A204.1 (cell line): ENCODE data around the gene AKAP7.

Source experiments
- FAIRE-seq: peaks from 2 replicates; lab custom pipeline; 2012; peaks lifted over from hg19 to GRCh38; lab: Jason Lieb, UNC

AKAP7 gene

GRCh38 chr6:131205481-131206244 is 70.4 kb downstream of the AKAP7 start:
- FAIRE-seq: no peak

DNA sequence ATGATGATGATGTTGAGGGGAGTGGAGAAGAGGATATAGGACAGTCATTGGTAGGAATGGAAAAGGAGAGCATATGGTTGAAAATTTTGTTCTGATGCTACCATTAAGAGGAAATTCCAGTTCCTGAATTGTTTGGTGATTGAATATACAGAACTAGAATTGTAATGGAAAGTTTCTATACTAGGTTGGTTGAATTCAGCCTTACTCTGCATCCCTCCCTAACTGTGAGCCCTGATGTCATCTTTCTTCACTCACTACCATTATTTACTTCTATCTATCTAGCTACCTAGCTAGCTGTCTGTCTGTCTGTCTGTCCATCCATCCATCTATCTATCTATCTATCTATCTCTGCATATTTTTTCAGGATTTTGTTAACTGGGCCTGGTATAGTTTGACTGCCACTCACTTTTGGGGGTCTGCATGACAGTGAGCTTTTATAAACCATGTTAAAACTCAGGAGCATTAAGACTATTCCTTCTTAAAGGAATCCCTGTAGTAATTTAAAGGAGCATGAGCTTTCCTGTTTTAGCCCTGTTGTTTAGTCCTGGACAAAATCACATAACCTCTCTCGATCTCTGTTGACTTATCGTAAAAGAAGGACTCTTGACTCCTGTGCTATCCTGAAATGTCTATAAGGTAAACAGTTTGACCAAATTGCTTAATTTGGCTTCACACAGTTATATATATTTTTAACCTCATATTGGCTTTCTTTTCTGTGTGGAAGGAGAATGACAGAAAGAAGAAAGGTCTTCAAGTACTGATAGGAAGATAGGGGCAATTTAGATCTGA is 71.4 kb downstream of the AKAP7 start:
- FAIRE-seq: no peak

- FAIRE-seq: no peak
Observed at GRCh38 chr6:131208787-131209186, 73.5 kb downstream of the AKAP7 start.

DNA sequence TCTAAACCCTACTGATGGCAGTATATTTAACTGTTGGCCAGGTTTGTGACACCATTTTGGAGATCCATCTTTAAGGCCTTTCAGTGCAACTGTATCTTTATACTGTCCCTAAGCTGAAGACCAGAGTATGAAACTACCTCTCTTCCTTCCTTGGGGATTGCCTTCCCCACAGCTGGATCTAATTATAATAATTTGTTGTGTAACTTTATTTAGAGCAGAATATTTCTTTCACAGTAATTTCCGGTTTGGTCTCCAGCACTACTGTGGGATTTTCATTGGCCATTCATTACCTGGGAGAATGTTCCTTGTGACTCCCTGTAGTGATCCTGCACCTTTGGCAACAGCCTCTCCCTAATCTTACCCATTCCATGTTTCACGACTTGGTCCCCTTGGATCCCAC is 75.2 kb downstream of the AKAP7 start:
- no peak for FAIRE-seq

DNA sequence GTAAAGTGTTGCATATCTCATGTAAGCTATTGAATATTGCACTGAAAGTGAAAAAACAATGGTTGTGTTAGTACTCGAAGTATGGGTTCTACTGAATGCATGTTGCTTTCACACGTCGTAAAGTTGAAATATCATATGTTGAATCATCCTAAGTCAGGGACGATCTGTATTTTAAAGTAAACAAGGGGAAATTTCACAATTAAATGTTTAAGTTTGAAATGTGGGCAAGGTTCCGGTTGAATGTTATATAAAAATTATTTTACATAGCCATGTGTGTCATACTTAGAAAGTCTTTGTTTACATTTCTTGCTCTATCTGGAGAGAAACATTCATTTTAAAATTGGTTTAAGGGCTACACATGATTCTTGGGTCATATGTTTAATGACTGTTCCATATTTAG is 76.8 kb downstream of the AKAP7 start:
- no peak for FAIRE-seq

GRCh38 chr6:131212913-131213312 is 77.6 kb downstream of the AKAP7 start:
- FAIRE-seq: no peak

- no peak for FAIRE-seq
Observed at GRCh38 chr6:131213501-131213990, 78.3 kb downstream of the AKAP7 start.

DNA sequence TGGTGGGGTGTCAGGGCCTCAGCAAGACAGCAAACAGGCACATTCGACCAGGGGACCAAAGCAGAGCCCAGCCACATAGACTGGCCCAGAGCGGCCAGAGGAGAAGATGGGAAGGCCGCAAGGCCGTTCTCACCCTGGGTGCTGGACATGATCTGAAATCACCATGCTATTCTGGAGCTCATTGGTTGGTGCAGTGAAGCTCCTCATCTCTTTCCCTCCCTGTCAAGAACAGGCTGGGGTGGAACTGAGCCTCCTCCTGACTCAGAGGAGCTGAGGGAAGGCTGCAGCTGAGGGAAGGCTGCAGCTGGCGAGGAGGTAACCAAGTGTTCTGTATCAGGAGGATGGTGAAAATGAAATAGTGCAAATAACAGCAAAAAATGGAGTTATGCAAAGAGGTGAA is 80.0 kb downstream of the AKAP7 start:
- no peak for FAIRE-seq

DNA sequence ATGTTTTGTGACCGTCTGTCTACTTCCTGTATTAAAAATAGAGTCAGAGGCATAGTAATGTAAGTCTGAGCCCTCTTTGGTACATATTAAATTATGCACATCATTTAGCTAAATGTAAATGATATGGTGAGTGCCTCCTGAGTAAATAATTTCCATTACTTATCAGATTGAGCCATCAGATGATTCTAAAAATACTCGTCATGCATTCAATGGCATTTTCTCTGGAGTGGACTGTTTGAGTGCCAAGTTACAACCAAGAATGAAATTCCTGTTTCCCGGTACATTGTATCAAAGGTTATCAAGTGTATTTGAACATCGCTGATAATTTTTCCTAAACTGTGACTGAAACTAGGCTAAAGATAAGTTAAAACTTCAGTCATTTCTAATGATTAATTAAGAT is 81.0 kb downstream of the AKAP7 start:
- FAIRE-seq: no peak

GRCh38 chr6:131222773-131223172 is 87.5 kb downstream of the AKAP7 start:
- no peak for FAIRE-seq

DNA sequence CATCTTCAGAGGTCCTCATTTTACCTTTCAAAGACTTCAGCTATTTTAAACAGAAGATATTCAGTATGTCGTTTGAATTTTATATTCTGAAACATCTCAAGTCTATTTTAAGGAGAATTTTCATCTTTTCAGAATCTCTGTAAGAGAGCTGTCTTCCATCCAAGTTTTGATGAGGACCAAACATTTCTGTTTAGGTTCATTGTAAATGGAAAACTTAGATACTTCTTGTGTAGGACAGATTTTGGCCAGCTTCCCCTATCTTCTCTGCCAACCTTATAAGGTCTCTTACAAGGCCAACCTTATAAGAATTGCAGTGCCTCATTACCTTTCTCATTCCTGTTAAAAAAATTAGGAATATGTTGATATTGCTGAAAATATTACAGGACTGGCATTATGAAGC is 88.1 kb downstream of the AKAP7 start:
- FAIRE-seq: no peak

- no peak for FAIRE-seq
Observed at GRCh38 chr6:131225127-131225526, 89.9 kb downstream of the AKAP7 start.

DNA sequence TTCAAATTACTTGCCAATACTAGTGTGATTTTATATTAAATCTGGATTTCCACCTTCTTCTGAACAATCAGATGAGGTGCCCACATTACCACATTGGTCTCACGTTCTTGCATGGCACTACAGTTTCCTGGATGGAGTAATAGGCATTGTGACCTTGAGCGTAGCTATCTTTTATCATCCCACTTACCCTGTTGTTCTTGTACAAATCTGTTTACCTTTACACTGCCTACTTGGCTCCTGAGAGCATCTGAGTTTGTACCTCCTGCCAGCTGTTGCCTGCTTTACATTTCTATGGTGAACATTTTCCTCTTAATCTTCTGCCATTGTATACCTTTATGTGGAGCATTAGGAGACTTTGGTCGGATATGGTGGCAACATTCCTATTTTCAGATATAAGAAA is 90.7 kb downstream of the AKAP7 start:
- no peak for FAIRE-seq

- no peak for FAIRE-seq
Observed at GRCh38 chr6:131226459-131227157, 91.3 kb downstream of the AKAP7 start.

- FAIRE-seq: no peak
Observed at GRCh38 chr6:131227158-131227543, 91.9 kb downstream of the AKAP7 start.

DNA sequence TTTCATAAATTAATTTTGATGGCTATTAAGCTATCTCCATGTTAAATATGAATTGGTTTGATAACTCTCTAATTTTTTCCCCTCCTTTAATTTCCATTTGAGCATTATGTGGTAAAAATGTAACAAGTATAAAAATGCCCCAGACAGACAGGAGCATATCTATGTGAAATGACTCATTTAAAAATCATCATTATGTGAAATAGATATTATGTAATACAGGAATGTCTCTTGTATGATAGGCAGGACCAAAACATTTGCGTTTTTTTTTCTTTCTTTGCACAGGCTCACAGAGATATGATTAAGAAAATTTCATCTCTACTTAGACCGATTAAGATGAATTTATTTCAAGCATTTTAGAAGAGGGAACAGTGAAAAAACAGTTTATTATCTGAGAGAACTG is 95.8 kb downstream of the AKAP7 start:
- FAIRE-seq: no peak

DNA sequence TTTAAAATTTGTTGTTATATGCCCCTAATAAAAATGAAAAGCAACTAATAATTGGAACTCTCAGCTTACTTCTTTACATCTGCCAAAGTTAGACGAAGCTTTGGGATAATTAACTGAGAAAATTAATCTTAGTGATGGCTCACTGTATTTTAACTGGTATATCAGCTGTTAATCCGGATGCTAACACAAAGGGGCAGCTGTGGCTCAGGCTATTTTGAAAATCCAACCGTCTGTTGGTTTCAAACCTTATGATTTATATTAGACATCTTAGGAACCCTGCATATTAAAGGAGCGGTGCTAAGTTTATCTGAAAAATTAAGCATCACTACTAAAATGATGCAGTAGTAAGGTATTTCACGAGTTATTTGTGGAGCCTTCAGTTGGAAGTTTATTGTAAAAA is 96.6 kb downstream of the AKAP7 start:
- FAIRE-seq: no peak

DNA sequence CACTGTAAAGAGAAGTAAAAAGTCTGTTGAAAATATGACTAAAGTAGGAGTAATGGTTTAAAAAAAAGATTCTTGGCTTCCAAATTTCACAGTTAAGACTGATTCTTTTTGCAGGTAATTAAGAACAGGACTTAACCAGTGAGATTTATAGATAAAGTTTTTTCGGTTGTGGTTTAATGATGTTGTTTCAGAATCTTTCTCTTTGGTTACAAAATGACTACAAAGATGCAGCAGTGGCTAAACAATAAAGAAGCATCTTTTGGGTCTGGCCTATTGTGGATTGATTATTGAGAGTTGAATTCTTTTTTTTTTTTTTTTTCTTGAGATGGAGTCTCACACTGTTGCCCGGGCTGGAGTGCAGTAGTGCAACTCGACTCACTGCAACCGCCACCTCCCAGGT is 109.7 kb downstream of the AKAP7 start:
- no peak for FAIRE-seq

DNA sequence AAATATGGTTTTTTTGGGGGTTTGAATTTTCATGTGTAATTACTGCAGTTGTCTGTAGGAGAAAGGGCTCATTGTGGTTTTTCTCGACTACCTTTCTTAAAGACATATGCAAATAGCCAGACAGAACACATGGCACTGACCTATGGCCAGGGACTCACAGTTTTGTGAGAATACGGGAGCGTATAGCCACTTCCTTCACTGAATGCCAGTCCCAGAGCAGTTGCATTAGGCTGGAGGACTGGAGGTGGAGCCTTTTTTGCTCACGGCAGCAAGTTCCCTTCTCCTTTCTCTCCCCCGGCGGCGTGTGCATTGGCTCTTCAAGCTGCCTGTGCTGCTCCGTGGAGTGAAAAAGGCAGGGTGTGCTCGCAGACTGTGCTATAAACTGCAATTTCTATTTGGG is 114.9 kb downstream of the AKAP7 start:
- FAIRE-seq: no peak

GRCh38 chr6:131250936-131251335 is 115.7 kb downstream of the AKAP7 start:
- FAIRE-seq: no peak

DNA sequence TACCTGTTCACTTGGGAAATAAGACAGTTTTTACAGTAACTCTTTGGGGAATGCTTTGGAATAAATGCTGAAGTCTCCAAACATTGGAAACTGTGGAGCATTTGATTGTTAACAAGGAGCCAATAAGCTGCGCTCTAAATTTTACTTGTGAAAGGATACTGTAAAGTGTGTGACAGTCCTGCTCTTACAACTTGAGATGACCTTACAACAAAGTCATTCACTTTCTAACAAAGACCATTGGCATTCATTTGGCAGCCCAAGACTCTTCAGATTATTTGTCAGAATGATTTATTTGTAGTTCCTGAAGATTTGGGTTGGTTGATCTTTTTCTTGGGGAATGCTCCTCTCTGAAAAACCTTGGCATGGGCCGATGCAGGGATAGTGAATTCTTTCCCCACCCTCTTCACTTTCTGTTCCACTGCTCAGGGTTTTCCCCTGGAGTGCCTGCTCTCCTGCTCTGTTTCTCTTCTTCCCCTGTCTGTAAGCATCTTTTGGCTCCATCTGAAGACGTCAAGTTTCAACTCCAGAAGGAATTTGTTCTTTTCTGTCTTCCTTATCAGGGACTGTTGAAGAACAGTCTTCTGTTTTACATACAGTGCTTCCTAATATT is 116.4 kb downstream of the AKAP7 start:
- FAIRE-seq: no peak

- FAIRE-seq: no peak
Observed at GRCh38 chr6:131255434-131255833, 120.2 kb downstream of the AKAP7 start.

DNA sequence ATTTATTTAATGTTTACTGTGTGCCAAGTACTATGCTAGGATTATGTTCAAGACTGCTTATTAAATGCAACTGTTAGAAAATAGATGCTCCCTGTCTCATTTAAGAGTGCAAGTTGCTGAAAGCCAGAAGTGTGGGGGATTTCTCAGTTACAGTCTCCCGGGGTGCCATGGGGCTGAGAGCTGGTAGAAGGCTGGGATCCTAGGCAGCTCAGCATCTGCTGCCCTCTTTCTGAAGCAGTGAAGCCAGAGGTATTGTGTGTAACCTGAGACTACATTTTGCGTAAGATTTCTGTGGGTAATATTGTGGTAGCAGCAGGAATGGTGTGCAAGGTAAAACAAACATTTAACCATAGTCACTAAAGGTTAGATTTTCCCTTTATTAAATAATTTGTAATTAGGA is 120.6 kb downstream of the AKAP7 start:
- FAIRE-seq: no peak
